HG02973 (cell line): ENCODE data around the gene MME.
A peak's percentile ranks its signal among the peaks of the same experiment; 100 is the strongest.
"Not testable (repeated sequence)": the region's sequence is repeated elsewhere in the genome, so short reads cannot be mapped to it uniquely, and the experiment has no call there.

Experiments
- ATAC-seq: cut with Tn5 transposase; IDR thresholded peaks from one replicate; pipeline ENCODE4 v1.9.1; 2021; ENCODE audit warnings: moderate library complexity; ENCODE audit not compliant: unreplicated experiment

The MME gene

DNA sequence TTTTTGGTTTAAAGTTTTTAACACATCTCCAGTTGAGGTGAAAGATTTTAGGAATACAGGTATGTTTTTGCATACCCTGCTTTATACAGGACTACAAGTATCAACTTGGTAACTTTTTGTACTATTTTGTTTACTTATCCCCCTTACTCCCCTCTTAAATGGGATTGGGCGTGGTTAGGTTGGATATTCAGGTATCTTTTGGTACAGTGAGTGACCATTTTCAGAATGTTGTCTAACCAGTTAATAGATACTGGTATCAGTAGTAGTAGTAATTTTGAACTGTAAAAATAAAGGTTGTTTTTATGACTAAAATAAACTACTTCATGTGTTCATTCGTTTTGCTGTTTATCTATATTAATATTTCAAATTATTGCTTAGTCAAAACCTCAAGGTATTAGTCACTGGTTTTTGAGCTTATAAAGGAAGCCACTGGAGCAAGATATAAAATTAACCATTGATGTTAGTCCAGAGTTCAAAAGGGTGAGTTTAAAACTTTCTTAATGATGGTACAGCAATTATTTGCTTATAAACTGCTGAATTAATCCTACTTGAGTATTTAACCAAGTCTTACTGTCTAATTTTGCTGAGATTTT, 3.3 kb downstream of the MME start:
- ATAC-seq, result no peak

DNA sequence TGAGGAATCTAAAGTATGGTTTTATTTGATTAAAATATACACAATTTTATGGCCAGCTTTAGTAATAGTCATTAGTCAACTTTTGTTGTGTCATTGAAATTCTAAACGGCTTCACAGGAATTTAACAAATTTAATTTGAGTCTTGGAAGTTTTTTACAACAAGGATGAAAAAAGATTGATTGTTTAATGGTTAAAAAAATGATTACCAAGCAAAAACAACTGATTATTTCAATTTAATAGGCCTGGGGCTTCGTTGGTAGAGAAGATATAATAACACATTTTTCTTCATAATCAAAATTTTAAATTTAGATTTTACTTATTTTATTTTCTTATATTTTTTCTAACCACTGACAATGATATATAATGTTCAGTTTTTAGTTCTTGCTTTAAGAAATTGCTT, 4.4 kb downstream of the MME start:
- no peak for ATAC-seq

DNA sequence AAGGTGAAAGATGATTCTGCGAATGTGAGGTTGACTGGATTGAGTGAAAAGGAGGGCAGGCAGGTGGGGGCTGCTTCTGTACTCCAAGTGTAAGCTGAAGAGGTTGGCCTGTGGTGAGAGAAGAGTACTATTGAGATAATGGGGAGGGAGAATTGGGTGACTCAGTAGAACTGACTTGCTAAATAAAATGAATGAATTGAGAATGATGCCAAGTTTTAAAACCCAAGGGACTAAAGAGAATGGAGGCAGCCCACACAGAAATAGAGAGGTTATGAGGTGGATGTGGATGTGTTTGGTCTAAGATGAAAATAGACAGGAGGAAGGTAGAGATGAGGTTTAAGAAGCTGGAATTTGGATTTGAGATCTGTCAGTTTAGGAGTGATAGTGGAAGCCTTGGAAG, 5.9 kb downstream of the MME start:
- no peak for ATAC-seq

DNA sequence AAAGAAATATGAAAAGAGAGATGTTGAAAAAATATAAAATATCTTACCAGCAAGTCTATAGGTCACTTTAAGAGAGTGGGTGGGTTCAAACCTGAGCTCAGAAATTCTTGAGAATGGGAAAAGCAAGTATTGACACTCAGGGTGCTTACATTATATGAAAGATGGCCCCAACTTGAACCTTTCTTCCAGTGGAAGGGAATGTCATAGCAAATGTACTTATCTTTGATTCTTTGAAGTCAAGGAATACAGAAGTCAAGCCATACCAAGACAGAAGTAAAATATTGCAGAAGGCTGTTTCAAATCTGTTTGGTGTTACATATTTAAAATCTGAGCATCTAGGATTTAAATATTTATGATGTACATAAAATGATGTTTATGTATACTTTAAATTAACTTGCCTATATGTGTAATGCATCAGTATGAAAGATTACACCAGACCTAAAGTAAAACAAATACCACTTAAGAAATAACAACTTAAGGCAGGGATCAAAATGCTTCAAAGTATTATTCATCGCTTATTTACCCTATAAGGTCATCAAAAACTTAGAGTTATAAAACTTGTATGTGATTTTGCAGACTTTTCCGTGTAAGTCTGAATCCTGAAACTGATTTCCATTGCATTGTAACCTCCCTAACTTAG, 8.7 kb downstream of the MME start:
- no peak for ATAC-seq

DNA sequence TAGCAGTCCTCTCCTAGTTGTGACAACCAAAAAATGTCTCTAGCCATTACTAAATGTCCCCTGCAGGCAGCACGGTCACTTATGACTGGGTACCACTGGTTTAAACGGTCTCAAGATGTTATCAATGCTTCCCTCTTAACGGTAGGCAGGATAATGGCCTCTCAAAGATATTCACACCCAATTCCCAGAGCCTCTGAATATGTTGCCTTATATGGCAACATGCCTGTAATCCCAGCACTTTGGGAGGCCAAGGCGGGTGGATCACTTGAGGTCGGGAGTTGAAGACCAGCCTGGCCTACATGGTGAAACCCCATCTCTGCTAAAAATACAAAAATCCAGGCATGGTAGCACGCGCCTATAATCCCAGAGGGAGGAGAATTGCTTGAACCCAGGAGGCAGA, 9.4 kb downstream of the MME start:
- ATAC-seq, result no peak

DNA sequence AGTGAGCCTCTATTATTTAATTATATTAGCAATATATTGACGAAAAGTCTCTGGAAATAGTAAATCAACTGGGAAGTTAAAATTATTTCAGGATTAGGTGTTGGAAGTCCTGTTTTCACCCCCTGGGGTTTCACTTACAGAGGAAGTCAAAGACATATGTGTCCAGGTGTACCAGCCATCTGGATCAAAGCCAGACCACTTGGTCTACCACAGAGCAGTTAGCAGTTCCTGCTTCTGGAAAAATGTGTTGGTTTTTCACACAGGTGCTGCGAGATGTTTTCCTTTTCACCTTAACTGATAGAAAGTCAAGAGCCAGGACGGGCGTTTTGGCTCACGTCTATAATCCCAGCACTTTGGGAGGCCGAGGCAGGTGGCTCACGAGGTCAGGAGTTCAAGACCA, 13.1 kb downstream of the MME start:
- no peak for ATAC-seq

DNA sequence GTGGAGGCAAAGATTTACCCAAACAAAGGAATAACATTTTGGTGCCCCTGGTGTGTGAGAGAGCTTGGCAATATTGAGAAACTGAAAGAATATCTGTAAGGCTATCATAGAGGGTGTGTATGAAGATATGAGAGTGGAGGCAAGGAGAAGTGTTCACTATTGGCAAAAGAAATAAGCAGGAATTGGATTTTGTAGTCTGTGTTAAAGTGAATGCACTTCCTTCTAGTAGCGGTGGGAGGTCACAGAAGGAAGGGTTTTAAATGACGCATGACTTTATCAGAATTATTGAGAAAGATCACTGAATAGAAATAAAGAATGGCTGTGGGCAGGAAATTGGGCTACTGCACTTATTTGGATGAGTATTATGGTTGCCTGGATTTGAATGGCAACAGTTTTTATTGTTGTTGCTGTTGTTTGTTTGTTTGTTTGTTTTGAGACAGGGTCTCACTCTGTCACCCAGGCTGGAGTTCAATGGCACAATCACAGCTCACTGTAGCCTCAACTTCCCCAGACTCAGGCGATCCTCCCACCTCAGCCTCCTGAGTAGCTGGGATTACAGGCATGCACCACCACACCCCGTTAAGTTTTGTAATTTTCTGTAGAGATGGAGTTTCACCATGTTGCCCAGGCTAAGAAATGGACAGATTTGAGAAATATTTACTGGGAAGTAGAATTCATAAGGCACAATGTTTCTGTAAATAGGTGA, 16.3 kb downstream of the MME start:
- ATAC-seq, result no peak

DNA sequence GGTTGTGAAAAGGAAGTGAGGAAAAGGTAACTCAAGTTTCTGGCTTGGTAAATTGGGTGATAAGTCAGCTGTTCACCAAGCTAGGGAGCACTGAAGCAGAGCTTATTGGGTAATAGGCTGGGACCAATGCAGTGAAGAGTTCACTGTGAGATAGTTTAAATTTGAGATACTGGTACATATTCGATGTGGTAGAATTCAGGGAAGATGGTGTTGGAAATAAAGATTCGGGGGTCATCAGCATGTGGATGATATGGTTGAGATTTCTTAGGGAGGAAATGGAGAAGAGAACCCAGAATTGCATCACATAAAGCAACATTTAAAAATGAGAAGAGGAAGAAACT, 16.9 kb downstream of the MME start:
- ATAC-seq, result no peak

DNA sequence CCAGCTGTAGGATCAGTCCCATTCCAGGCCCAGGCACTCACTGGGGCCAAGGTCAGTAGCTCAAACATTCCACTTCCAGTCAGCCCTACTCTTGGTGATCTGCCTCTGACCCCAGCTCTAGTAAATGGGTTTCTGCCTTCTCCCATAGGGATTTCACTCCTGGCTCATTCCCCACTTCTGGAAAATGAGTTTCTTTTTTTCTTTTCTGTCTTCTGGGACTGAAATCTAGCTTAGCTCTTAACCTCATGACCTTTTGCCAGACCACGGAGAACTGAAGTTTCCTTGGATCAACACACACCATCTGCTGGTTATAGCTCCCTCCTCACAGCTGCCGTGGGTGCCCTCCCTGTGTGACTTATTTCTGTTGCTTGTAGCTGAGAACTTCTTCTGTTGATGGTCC, 21.3 kb downstream of the MME start:
- no peak for ATAC-seq

DNA sequence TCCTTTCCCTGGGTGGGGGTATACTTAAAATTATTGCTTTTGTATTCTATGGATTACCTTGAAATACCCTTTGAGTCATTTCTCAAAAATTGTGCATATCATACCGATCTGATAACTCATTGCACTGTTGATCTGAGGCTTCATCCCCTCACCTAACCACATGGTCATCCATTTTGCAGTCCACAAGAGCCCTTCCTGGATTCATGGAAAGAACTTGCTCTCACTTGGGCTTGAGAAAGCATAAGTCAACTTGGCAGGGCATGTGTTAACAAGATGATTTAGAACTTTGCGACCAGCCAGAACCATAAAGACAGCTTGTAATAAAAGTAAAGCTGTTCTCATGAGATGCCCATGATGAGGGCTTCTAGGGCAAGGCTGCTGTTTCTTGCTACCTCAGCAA, 22.2 kb downstream of the MME start:
- ATAC-seq, result no peak

DNA sequence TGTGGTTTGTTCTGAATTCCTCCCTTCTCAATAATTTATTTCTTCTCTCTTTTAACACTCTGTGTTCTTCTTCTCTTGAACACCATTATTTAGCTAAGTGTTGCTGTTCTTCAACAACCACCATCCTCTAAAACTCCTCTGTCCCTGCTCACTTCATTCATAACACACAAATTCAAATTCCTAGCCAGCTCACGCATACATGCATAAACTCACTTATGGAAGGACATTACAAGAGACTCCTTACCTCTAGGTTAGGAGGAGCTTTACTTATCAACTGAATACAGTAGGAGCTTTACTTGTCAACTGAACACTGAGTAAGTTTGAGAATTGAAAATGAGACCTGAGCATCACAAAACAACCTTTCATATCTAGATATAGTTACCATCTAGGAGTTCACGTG, 23.6 kb downstream of the MME start:
- ATAC-seq, result no peak

DNA sequence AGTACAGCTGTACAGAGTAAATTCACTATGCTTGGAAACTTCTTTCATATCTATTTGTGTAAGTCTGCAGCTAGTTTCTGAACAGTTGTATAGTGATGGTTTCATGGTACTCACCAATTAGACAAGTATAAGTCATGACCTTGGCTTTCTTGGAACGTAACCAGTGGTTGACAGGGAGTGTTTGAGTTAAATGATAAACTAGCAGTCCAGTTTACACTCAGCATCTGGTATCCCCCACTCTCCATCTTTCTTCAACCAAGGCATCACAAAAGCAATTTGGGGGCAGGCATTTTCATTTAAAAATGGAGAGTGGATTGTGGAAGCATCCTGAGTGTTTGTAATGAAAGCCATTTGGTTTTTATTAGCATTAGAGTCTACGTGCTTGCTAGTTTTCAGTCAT, 26.0 kb downstream of the MME start:
- no peak for ATAC-seq

DNA sequence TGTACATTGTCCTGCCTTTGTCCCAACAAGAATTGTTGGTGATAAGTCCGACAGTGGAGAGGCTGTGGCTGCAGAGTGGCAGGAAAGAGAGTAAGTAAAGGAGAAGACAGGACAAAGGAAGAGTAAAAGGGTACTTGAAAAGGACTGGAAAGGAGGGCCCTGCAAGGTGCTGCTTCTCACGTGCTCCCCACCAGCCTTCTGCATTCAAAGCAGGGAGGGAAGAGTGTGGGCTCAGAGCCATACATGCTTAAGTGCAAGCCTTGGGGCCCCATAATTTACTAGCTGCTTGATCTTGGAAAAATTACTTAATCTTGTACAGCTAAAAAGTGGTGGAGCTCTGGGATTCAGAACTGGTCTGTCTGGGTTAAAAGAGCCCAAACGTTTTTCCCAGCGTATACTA, 29.9 kb downstream of the MME start:
- no peak for ATAC-seq

DNA sequence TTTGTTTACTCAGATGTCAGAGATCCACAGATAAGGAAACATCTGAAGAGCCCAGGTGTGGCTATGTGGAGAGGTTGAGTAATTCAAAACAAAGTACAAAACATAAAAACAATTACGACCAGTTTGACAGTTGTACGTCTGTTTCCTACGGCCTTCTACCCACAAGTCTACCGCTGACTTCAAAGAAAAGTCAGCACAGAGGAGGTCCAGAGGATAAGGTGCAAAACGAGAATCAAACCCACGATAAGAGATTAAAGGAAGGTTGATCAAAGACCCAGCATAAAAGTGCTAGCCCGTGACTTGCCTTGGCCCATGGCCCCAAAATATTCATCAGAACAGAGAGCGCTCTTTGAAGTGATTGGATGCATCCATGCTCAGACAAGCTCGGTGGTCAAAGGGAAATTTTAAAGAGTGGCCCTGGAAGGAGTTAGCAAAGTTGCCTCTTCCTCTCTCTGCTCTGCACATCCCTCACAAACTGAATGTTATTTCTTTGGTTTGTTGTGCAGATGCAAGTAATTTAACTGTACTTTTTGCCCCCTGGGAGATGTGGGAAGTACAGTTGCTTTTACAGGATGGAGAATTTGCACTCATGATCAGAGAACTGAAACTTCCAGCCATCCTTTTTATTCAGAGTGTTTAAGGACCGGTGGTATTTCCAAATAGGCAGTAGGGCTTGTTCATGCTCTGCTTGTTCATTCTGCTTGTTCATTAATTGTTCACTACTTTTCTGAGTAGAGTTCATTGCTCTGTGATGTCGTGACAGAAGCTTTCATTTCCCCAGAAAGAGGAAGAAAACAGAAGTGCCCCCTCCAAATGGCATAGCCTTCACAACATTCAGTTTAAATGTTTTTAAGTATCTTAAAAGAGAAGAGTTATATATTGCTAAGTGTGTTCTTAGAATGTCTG, 31.1 kb downstream of the MME start:
- ATAC-seq, result no peak

DNA sequence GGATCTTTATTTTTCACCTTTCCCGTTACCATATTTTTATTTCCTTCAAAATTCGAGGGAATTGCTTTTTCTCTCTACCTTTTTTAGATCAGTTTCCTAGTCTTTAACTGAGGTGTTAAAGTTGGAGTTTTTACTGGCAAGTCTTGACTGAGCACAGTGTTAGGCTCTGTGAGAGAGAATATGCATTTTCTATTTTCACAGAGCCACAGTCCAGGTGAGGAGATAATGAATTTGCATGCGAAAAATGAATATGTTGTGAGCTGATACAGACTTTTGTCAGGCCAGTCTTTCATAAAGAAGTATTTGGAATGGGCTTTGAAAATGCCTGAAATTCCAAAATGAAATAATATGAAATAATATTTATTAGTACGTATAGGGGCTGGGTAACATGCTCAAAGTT, 31.9 kb downstream of the MME start:
- ATAC-seq, result no peak

DNA sequence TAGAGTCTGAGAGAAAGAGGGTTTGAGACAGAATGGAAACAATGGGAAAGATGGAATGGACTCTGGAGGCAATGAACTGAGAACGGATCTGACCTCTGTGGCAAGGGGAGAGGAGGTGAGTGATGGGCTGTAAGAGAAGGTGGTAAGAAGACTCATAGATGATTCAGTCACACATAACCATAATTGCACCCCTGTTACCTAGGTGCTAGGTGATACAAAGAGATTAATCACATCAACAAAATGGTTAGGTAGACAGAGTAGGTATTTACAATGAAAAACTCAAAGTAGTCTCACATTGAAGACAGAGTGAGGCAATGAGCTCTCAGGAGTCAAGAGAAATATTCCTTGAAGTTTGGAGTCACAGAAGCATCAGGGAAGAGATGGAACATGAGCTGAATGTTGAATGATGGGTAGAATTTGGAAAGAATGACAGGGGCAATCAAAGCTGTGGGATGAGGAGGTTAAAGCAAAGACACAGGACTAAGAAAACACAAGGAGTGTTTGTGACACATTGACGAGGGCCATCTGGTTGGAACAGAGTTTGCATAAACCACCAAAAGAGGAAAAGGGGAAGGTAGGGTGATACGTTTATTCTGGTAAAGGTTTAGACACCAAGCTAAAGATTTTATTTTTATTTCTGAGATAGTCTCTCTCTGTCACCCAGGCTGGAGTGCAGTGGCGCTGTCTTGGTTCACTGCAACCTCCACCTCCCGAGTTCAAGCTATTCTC, 32.7 kb downstream of the MME start:
- ATAC-seq, result no peak

DNA sequence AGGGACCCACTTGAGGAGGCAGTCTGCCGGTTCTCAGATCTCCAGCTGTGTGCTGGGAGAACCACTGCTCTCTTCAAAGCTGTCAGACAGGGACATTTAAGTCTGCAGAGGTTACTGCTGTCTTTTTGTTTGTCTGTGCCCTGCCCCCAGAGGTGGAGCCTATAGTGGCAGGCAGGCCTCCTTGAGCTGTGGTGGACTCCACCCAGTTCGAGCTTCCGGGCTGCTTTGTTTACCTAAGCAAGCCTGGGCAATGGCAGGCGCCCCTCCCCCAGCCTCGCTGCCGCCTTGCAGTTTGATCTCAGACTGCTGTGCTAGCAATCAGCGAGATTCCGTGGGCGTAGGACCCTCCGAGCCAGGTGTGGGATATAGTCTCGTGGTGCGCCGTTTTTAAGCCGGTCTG, 44.6 kb downstream of the MME start:
- not testable (repeated sequence) for ATAC-seq

DNA sequence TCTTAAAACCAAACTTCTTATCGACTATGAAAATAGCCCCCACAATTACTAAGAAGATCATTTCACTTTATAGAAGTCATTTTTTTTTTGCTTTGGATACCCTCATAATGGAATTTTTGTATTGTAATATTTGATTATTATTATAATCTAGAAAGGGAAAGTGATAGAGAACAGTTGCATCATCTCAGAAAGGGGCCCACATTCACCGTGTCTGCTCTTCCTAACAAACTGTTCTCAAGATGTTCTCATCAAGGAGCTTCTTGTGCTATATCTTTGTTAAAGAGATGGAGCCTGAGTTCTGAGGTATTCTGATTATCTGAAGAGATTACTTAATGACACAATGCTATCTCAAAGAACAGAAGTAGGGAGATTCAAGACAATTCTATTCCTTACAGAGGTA, 49.3 kb downstream of the MME start:
- ATAC-seq, result no peak

DNA sequence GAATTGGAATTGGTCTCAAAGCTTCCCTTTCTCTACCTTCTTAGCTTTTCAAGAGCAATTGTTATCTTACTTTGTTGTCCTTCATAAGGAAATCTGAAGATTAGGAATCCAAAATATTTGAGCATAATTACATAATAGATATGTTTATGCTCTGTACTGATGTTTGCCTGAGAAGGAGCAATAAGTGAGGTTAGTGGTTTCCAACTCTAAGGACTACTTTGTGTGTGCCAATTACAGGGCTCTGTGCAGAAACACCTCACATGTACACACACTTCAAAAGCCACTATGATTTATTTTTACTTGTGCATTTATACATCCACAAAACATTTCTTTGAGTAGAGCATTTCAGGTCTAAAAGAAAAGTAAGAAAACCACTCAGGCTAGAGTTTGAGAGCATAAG, 49.9 kb downstream of the MME start:
- ATAC-seq, result no peak

DNA sequence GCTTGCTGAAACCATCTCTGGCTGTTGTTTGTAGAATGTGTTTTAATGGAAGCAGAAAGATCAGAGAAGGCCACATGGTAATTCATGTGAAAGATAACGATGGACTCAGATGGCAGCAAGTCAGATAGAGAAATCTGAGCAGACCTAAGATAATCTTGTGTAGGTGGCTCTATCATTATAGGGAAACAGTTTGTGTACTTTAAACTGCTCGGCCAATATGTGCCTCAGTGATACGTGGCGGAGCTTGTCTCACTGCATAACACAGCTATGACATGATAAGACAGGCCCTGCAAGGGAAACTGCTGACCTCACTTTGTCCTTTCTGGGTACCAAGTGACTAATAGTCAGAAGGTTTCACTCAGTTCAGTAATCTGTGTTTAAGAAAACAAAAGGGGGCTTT, 51.0 kb downstream of the MME start:
- peak; percentile 72 for ATAC-seq

DNA sequence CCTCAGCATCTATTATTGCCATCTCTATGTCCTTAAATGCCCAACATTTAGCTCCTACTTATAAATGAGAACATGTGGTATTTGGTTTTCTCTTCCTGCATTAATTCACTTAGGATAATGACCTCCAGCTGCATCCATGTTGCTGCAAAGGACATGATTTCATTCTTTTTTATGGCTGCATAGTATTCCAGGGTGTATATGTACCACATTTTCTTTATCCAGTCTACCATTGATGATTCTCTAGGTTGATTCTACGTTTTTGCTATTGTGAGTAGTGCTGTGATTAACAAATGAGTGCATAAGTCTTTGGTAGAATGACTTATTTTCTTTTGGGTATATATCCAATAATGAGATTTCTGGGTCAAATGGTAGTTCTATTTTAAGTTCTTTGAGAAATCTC, 54.2 kb downstream of the MME start:
- not testable (repeated sequence) for ATAC-seq
